ENCODE results near the gene MDN1.

Gene MDN1

GRCh38 chr6:89616531-89616930 lies 203.1 kb downstream of the MDN1 start (continued):
- TF ChIP-seq PPARA (CRISPR knock-in tag; IDR thresholded peaks at IDR 0.05; ENCODE audit: borderline replicate concordance) (no peak), ZFP30 (CRISPR knock-in tag; IDR thresholded peaks at IDR 0.05) (no peak), ZC3H10 (CRISPR knock-in tag; IDR thresholded peaks at IDR 0.05) (no peak), ESRRG (CRISPR knock-in tag; IDR thresholded peaks at IDR 0.05) (no peak), CREB5 (CRISPR knock-in tag; IDR thresholded peaks at IDR 0.05; ENCODE audit: low read depth) (no peak), TOX (CRISPR knock-in tag; IDR thresholded peaks at IDR 0.05; ENCODE audit: borderline replicate concordance) (no peak), ZFP3 (CRISPR knock-in tag; IDR thresholded peaks at IDR 0.05) (no peak), RARB (CRISPR knock-in tag; IDR thresholded peaks at IDR 0.05) (no peak), ZNF70 (CRISPR knock-in tag; IDR thresholded peaks at IDR 0.05) (no peak)
- TF ChIP-seq, protein P1, sequence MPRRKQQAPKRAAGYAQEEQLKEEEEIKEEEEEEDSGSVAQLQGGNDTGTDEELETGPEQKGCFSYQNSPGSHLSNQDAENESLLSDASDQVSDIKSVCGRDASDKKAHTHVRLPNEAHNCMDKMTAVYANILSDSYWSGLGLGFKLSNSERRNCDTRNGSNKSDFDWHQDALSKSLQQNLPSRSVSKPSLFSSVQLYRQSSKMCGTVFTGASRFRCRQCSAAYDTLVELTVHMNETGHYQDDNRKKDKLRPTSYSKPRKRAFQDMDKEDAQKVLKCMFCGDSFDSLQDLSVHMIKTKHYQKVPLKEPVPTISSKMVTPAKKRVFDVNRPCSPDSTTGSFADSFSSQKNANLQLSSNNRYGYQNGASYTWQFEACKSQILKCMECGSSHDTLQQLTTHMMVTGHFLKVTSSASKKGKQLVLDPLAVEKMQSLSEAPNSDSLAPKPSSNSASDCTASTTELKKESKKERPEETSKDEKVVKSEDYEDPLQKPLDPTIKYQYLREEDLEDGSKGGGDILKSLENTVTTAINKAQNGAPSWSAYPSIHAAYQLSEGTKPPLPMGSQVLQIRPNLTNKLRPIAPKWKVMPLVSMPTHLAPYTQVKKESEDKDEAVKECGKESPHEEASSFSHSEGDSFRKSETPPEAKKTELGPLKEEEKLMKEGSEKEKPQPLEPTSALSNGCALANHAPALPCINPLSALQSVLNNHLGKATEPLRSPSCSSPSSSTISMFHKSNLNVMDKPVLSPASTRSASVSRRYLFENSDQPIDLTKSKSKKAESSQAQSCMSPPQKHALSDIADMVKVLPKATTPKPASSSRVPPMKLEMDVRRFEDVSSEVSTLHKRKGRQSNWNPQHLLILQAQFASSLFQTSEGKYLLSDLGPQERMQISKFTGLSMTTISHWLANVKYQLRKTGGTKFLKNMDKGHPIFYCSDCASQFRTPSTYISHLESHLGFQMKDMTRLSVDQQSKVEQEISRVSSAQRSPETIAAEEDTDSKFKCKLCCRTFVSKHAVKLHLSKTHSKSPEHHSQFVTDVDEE (CRISPR knock-in tag; IDR thresholded peaks at IDR 0.05): no peak

- no peak for TF ChIP-seq ESRRG (CRISPR knock-in tag; IDR thresholded peaks at IDR 0.05)
- TF ChIP-seq CSRNP3 (CRISPR knock-in tag; IDR thresholded peaks at IDR 0.05): no peak
- no peak for TF ChIP-seq BACH2 (CRISPR knock-in tag; IDR thresholded peaks at IDR 0.05; ENCODE audit: borderline replicate concordance)
- TF ChIP-seq ZFP3 (CRISPR knock-in tag; IDR thresholded peaks at IDR 0.05): no peak
- TF ChIP-seq ARNTL (CRISPR knock-in tag; IDR thresholded peaks at IDR 0.05; ENCODE audit: borderline replicate concordance, low read depth): no peak
- TF ChIP-seq RARB (CRISPR knock-in tag; IDR thresholded peaks at IDR 0.05): no peak
- no peak for TF ChIP-seq ISL1 (CRISPR knock-in tag; IDR thresholded peaks at IDR 0.05)
- TF ChIP-seq TOX (CRISPR knock-in tag; IDR thresholded peaks at IDR 0.05; ENCODE audit: borderline replicate concordance): no peak
- TF ChIP-seq SNAI2 (CRISPR knock-in tag; IDR thresholded peaks at IDR 0.05): no peak
- no peak for TF ChIP-seq ZNF565 (CRISPR knock-in tag; conservative IDR thresholded peaks at IDR 0.05; ENCODE audit: low read depth)
- no peak for TF ChIP-seq TCF4 (CRISPR knock-in tag; IDR thresholded peaks at IDR 0.05; ENCODE audit: borderline replicate concordance)
- TF ChIP-seq ZNF70 (CRISPR knock-in tag; IDR thresholded peaks at IDR 0.05): no peak
- TF ChIP-seq PATZ1 (CRISPR knock-in tag; IDR thresholded peaks at IDR 0.05; ENCODE audit: borderline replicate concordance): no peak
- no peak for TF ChIP-seq CSDC2 (CRISPR knock-in tag; IDR thresholded peaks at IDR 0.05)
- TF ChIP-seq PPARA (CRISPR knock-in tag; IDR thresholded peaks at IDR 0.05; ENCODE audit: borderline replicate concordance): no peak
- TF ChIP-seq CREB5 (CRISPR knock-in tag; IDR thresholded peaks at IDR 0.05; ENCODE audit: low read depth): no peak
- no peak for ATAC-seq
Observed at GRCh38 chr6:89615882-89616281, 203.7 kb downstream of the MDN1 start.

DNA sequence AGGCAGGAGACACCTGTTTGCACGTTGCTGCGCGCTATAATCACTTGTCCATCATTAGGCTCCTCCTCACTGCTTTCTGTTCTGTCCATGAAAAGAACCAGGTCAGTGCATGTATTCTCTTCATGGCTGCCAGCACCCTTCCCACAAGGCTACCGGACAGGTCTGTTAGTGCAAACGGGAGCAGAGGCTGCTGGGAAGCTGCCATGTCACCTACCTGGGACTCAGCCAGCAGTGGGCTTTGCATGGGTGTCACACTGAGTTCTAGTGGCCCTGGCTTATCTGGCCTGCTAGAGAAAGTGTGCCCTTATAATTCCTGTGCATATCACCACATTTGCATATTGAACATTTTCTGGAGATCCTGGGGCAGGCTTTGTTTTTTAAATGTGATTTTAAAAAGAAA lies 205.8 kb downstream of the MDN1 start:
- ATAC-seq: no peak
- TF ChIP-seq ZNF8 (CRISPR knock-in tag; IDR thresholded peaks at IDR 0.05) (no peak), ARNTL (CRISPR knock-in tag; IDR thresholded peaks at IDR 0.05; ENCODE audit: borderline replicate concordance, low read depth) (no peak), RARB (CRISPR knock-in tag; IDR thresholded peaks at IDR 0.05) (no peak), ESRRG (CRISPR knock-in tag; IDR thresholded peaks at IDR 0.05) (no peak), TOX (CRISPR knock-in tag; IDR thresholded peaks at IDR 0.05; ENCODE audit: borderline replicate concordance) (no peak), PATZ1 (CRISPR knock-in tag; IDR thresholded peaks at IDR 0.05; ENCODE audit: borderline replicate concordance) (no peak), OSR1 (CRISPR knock-in tag; IDR thresholded peaks at IDR 0.05) (no peak), BACH2 (CRISPR knock-in tag; IDR thresholded peaks at IDR 0.05; ENCODE audit: borderline replicate concordance) (no peak), ZNF565 (CRISPR knock-in tag; conservative IDR thresholded peaks at IDR 0.05; ENCODE audit: low read depth) (no peak), ZFP30 (CRISPR knock-in tag; IDR thresholded peaks at IDR 0.05) (no peak), TCF4 (CRISPR knock-in tag; IDR thresholded peaks at IDR 0.05; ENCODE audit: borderline replicate concordance) (no peak), CSDC2 (CRISPR knock-in tag; IDR thresholded peaks at IDR 0.05) (no peak), ISL1 (CRISPR knock-in tag; IDR thresholded peaks at IDR 0.05) (no peak), CSRNP3 (CRISPR knock-in tag; IDR thresholded peaks at IDR 0.05) (no peak), POU6F1 (CRISPR knock-in tag; IDR thresholded peaks at IDR 0.05; ENCODE audit: borderline replicate concordance, low read depth) (no peak), ZFP3 (CRISPR knock-in tag; IDR thresholded peaks at IDR 0.05) (no peak)
